ENCODE results near the gene PDCD1LG2.

DNA sequence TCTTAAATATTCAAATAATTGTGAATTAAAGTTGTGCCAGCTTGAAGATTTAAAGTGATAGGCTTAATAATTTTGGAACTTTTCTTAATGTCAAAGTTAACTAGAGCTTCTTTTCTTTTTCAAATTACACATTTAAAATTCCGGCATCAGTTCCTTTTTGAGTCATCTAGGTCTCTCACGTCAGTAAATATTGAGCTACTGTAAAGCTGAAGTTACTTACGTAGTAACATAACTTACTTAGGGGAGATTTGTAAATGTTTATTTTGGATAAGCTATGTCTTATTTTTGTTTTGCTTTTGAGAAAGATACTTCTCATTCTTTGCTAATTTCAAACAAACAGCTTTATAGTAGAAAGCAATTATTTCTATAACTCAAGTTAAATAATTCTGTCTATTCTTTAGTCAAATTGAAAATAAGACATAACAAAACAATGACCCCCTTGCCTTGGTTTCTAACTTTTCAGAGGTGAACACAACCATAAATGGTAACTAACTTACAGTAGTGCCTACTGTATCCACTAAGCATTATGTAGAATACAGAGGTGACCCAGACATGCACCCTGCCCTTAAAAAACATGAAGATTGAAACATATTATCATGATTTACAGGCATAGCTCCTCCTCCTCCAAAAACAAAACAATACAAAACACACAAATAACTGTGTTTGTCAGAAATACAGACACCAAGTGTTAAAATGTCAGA, 30.2 kb upstream of the PDCD1LG2 start:
- TF ChIP-seq POLR2AphosphoS5 (IDR thresholded peaks at IDR 0.05) = no peak
- TF ChIP-seq POLR2A (IDR thresholded peaks at IDR 0.05) = no peak
- TF ChIP-seq, protein P1, sequence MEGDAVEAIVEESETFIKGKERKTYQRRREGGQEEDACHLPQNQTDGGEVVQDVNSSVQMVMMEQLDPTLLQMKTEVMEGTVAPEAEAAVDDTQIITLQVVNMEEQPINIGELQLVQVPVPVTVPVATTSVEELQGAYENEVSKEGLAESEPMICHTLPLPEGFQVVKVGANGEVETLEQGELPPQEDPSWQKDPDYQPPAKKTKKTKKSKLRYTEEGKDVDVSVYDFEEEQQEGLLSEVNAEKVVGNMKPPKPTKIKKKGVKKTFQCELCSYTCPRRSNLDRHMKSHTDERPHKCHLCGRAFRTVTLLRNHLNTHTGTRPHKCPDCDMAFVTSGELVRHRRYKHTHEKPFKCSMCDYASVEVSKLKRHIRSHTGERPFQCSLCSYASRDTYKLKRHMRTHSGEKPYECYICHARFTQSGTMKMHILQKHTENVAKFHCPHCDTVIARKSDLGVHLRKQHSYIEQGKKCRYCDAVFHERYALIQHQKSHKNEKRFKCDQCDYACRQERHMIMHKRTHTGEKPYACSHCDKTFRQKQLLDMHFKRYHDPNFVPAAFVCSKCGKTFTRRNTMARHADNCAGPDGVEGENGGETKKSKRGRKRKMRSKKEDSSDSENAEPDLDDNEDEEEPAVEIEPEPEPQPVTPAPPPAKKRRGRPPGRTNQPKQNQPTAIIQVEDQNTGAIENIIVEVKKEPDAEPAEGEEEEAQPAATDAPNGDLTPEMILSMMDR (IDR thresholded peaks at IDR 0.05) = no peak
- TF ChIP-seq EP300 (IDR thresholded peaks at IDR 0.05) = no peak

Data from stomach (tissue), 4 donors.